HFF-Myc (cell line): ENCODE measurements around the gene TXNDC8.

ENCODE experiments used
- DNase-seq: peaks from one replicate; pipeline ENCODE4 v3.0.0-alpha.2; 2011; ENCODE audit warnings: low read depth; ENCODE audit errors: extremely low read depth
- H3K4me3 ChIP-seq: replicated peaks from 2 replicates; pipeline ENCODE4 v1.5.1; 2011; ENCODE audit warnings: low read depth, mild to moderate bottlenecking, control low read depth, low read length
- CTCF ChIP-seq: IDR thresholded peaks from 2 replicates; pipeline ENCODE4 v1.5.1; 2012; ENCODE audit warnings: mild to moderate bottlenecking, low read depth, low read length, control low read depth; ENCODE audit errors: missing control alignments

The TXNDC8 gene

DNA sequence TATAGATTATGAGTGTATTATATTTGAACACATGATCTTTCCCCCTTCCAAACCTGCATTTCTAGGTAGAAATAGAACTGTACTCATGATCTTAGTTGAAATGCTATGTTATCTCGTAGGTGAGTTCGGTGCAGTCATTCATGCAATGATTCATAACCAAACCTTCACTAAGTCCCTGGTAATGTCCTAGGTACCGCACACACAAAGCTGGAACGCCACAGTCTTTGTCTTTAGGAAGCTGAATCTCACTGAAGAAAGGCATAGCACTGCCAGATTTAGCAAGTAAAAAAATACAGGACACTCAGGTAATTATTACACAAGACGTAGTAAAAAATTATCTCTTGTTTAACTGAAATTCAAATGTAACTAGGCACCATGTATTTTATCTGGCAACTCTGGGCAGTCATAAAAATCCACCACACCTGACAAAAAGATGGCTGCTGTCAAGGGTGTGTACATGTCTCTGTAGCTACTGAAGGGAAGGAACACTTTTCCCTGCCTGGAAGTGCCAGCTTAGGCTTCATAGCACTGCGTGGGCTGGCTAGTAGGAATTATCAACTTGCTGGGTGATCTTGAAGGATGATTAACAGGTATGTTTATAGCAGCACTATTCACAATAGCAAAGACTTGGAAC, 53.3 kb downstream of the TXNDC8 start:
- no peak overlapping the region for H3K4me3 ChIP-seq
- TF ChIP-seq CTCF = no peak
- no peak for DNase-seq

- no peak for TF ChIP-seq CTCF
- no peak for DNase-seq
- no peak overlapping the region for H3K4me3 ChIP-seq
These were observed 53.9 kb downstream of the TXNDC8 start for GRCh38 chr9:110283751-110284150.

- TF ChIP-seq CTCF = no peak
- H3K4me3 ChIP-seq = no peak overlapping the region
- no peak for DNase-seq
These were observed 55.0 kb downstream of the TXNDC8 start for GRCh38 chr9:110282739-110283081.

DNA sequence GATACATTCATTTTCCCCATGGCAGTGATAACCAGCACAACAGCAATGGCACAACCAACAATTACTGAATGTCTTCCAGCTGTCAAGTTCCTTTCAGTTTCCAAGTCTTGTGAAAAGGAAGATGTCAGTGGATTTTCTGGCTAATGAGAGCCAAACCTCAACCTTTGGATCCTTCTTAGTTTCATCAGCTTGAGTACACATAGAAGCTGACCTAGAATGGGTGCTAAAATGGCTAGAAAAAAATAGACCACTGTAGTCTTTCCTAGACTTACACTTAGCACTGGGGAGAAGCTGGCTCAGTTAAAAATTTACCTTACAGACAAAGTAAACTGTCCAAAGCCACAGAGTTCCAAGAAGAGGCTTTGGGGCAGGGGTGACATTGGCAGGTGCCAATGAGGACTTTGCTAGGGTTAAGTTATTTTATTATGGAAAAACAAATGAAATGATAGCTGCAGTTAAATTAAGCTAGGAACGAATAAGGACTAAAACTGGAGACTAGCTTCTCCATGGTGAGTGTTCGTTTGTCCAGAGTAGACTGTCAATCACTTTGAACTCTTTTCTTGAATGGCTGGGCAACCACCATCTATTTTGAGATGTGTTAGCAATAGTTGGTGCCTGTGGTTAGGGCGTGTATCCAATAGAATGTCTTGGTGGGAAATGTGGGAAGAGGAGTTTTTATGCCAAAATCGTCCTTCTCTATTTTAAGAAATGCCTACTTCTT, 55.5 kb downstream of the TXNDC8 start:
- H3K4me3 ChIP-seq = no peak overlapping the region
- no peak for TF ChIP-seq CTCF
- no peak for DNase-seq

DNA sequence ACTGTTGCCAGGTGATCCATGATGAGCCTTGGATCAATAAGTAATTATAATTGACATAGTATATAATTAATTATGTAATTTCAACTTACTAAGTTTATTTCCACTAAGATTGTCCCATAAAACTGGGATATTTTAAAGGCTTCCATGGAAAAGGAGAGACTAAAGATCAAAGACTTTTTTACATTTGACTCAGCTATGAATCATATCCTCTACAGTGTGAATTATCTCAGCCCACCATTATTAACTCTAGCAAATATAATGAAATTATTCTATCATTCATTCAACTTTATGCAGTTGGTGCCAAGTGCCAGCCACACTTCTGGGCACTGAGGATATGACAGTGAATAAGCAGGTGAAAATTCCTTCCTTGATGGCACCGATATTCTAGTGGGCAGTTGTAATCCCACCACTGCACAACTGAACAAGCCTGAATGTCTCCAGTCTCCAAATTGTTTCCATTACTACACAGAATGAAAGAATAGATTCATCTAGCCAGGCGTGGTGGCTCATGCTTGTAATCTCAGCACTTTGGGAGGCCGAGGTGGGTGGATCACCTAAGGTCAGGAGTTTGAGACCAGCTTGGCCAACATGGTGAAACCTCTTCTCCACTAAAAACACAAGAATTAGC, 59.5 kb downstream of the TXNDC8 start:
- no peak overlapping the region for H3K4me3 ChIP-seq
- no peak for TF ChIP-seq CTCF
- DNase-seq = no peak

DNA sequence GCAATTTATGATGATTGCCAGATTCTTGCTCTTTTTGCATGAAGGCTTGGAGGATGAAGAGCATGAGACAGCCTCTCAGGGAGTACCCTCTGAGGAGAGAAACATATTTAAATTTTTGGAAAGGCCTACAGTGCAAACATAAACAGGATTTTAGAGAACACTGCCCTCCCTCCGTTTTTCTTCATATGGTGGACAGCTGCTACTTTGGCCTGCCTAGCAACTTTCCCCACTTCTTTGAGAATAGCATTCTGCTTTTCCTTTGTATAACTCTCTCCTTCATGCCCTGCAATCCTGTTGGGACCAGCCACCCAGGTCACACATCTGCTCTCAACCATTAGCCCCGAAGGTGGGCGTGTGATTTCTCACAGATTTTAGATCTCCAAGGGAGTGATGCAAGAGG, 60.9 kb downstream of the TXNDC8 start:
- no peak for TF ChIP-seq CTCF
- DNase-seq = peak; percentile 30
- H3K4me3 ChIP-seq = no peak overlapping the region
